Measurements from ENCODE around the gene IGLL1.
A peak's percentile ranks its signal among the peaks of the same experiment; 100 is the strongest.
"Not testable (repeated sequence)": the region's sequence is repeated elsewhere in the genome, so short reads cannot be mapped to it uniquely, and the experiment has no call there.

Gene IGLL1

GRCh38 chr22:23576681-23577080 lies 3.4 kb downstream of the IGLL1 start:
- Mint-ChIP-seq H3K27me3 (ENCODE audit: low read depth) (peaks cover 6% of the 10 kb centered on the region), H3K4me1 (ENCODE audit: low read depth) (peaks cover 10% of the 10 kb centered on the region), H3K4me3 (no peak overlapping the region), H3K36me3 (ENCODE audit: low read depth) (no peaks in the 10 kb centered on the region), H3K27ac (no peak overlapping the region), H3K9me3 (no peaks in the 10 kb centered on the region)
- no peak for DNase-seq (ENCODE audit: low spot score)

GRCh38 chr22:23575601-23576000 lies 4.5 kb downstream of the IGLL1 start:
- Mint-ChIP-seq H3K36me3 (ENCODE audit: low read depth) (no peaks in the 10 kb centered on the region), H3K27ac (no peak overlapping the region), H3K4me1 (ENCODE audit: low read depth) (peaks cover 4% of the 10 kb centered on the region), H3K4me3 (no peak overlapping the region), H3K27me3 (ENCODE audit: low read depth) (peaks cover 6% of the 10 kb centered on the region), H3K9me3 (no peaks in the 10 kb centered on the region)
- DNase-seq (ENCODE audit: low spot score), result no peak

GRCh38 chr22:23574877-23575276 lies 5.2 kb downstream of the IGLL1 start:
- H3K27me3 Mint-ChIP-seq (ENCODE audit: low read depth), result peaks cover 6% of the 10 kb centered on the region
- peaks cover 3% of the 10 kb centered on the region for H3K4me1 Mint-ChIP-seq (ENCODE audit: low read depth)
- H3K9me3 Mint-ChIP-seq, result no peaks in the 10 kb centered on the region
- no peaks in the 10 kb centered on the region for H3K36me3 Mint-ChIP-seq (ENCODE audit: low read depth)
- no peak overlapping the region for H3K4me3 Mint-ChIP-seq
- no peak overlapping the region for H3K27ac Mint-ChIP-seq
- no peak for DNase-seq (ENCODE audit: low spot score)

- Mint-ChIP-seq H3K4me1 (ENCODE audit: low read depth) (peaks cover 3% of the 10 kb centered on the region), H3K27ac (no peak overlapping the region), H3K4me3 (no peak overlapping the region), H3K36me3 (ENCODE audit: low read depth) (no peaks in the 10 kb centered on the region), H3K27me3 (ENCODE audit: low read depth) (peaks cover 6% of the 10 kb centered on the region), H3K9me3 (no peaks in the 10 kb centered on the region)
- no peak for DNase-seq (ENCODE audit: low spot score)
These were observed 5.7 kb downstream of the IGLL1 start for GRCh38 chr22:23574371-23574811.

GRCh38 chr22:23573701-23574235 lies 6.3 kb downstream of the IGLL1 start:
- not testable (repeated sequence) for DNase-seq (ENCODE audit: low spot score); H3K36me3 Mint-ChIP-seq (ENCODE audit: low read depth); H3K4me1 Mint-ChIP-seq (ENCODE audit: low read depth); H3K4me3 Mint-ChIP-seq; H3K27me3 Mint-ChIP-seq (ENCODE audit: low read depth); H3K9me3 Mint-ChIP-seq; H3K27ac Mint-ChIP-seq

GRCh38 chr22:23573106-23573505 lies 7.0 kb downstream of the IGLL1 start:
- not testable (repeated sequence) for H3K36me3 Mint-ChIP-seq (ENCODE audit: low read depth); H3K27ac Mint-ChIP-seq; H3K4me3 Mint-ChIP-seq; H3K27me3 Mint-ChIP-seq (ENCODE audit: low read depth); H3K4me1 Mint-ChIP-seq (ENCODE audit: low read depth); H3K9me3 Mint-ChIP-seq; DNase-seq (ENCODE audit: low spot score)

- no peaks in the 10 kb centered on the region for H3K36me3 Mint-ChIP-seq (ENCODE audit: low read depth)
- H3K4me1 Mint-ChIP-seq (ENCODE audit: low read depth), result peaks cover under 1% of the 10 kb centered on the region
- no peak overlapping the region for H3K27ac Mint-ChIP-seq
- H3K27me3 Mint-ChIP-seq (ENCODE audit: low read depth), result peaks cover 13% of the 10 kb centered on the region
- H3K4me3 Mint-ChIP-seq, result no peak overlapping the region
- DNase-seq (ENCODE audit: low spot score), result no peak
- H3K9me3 Mint-ChIP-seq, result no peaks in the 10 kb centered on the region
These were observed 8.6 kb downstream of the IGLL1 start for GRCh38 chr22:23571486-23571885.

GRCh38 chr22:23570681-23571080 lies 9.4 kb downstream of the IGLL1 start:
- no peak overlapping the region for H3K27ac Mint-ChIP-seq
- peaks cover 15% of the 10 kb centered on the region for H3K27me3 Mint-ChIP-seq (ENCODE audit: low read depth)
- H3K36me3 Mint-ChIP-seq (ENCODE audit: low read depth), result no peaks in the 10 kb centered on the region
- H3K4me3 Mint-ChIP-seq, result no peak overlapping the region
- no peaks in the 10 kb centered on the region for H3K9me3 Mint-ChIP-seq
- H3K4me1 Mint-ChIP-seq (ENCODE audit: low read depth), result peaks cover 2% of the 10 kb centered on the region
- DNase-seq (ENCODE audit: low spot score), result no peak

GRCh38 chr22:23569716-23570115 lies 10.4 kb downstream of the IGLL1 start:
- Mint-ChIP-seq H3K4me1 (ENCODE audit: low read depth) (peaks cover 5% of the 10 kb centered on the region), H3K27me3 (ENCODE audit: low read depth) (peaks cover 24% of the 10 kb centered on the region), H3K4me3 (no peak overlapping the region), H3K9me3 (no peaks in the 10 kb centered on the region), H3K36me3 (ENCODE audit: low read depth) (no peaks in the 10 kb centered on the region), H3K27ac (no peak overlapping the region)
- DNase-seq (ENCODE audit: low spot score), result no peak

- no peak for DNase-seq (ENCODE audit: low spot score)
- H3K27ac Mint-ChIP-seq, result no peak overlapping the region
- peaks cover 5% of the 10 kb centered on the region for H3K4me1 Mint-ChIP-seq (ENCODE audit: low read depth)
- H3K9me3 Mint-ChIP-seq, result no peaks in the 10 kb centered on the region
- no peaks in the 10 kb centered on the region for H3K36me3 Mint-ChIP-seq (ENCODE audit: low read depth)
- H3K4me3 Mint-ChIP-seq, result no peak overlapping the region
- H3K27me3 Mint-ChIP-seq (ENCODE audit: low read depth), result peaks cover 28% of the 10 kb centered on the region
These were observed 10.8 kb downstream of the IGLL1 start for GRCh38 chr22:23569291-23569690.

GRCh38 chr22:23566705-23567475 lies 13.2 kb downstream of the IGLL1 start:
- H3K4me1 Mint-ChIP-seq (ENCODE audit: low read depth), result peaks cover 5% of the 10 kb centered on the region
- peaks cover 36% of the 10 kb centered on the region for H3K27me3 Mint-ChIP-seq (ENCODE audit: low read depth)

GRCh38 chr22:23565915-23566704 lies 14.0 kb downstream of the IGLL1 start:
- Mint-ChIP-seq H3K27me3 (ENCODE audit: low read depth) (peaks cover 36% of the 10 kb centered on the region), H3K4me1 (ENCODE audit: low read depth) (peaks cover 5% of the 10 kb centered on the region), H3K9me3 (no peaks in the 10 kb centered on the region), H3K36me3 (ENCODE audit: low read depth) (no peaks in the 10 kb centered on the region), H3K4me3 (peak overlapping the region; percentile 72), H3K27ac (no peak overlapping the region)
- DNase-seq (ENCODE audit: low spot score), result no peak

More at GRCh38 chr22:23566705-23567475, 13.2 kb downstream of the IGLL1 start:
- no peak overlapping the region for H3K27ac Mint-ChIP-seq
- H3K4me3 Mint-ChIP-seq, result no peak overlapping the region
- no peak for DNase-seq (ENCODE audit: low spot score)
- no peaks in the 10 kb centered on the region for H3K36me3 Mint-ChIP-seq (ENCODE audit: low read depth)
- no peaks in the 10 kb centered on the region for H3K9me3 Mint-ChIP-seq

GRCh38 chr22:23565305-23565914 lies 14.7 kb downstream of the IGLL1 start:
- H3K4me3 Mint-ChIP-seq, result peak overlapping the region; percentile 72
- no peaks in the 10 kb centered on the region for H3K36me3 Mint-ChIP-seq (ENCODE audit: low read depth)
- H3K9me3 Mint-ChIP-seq, result no peaks in the 10 kb centered on the region
- no peak overlapping the region for H3K27ac Mint-ChIP-seq
- H3K27me3 Mint-ChIP-seq (ENCODE audit: low read depth), result peaks cover 36% of the 10 kb centered on the region
- DNase-seq (ENCODE audit: low spot score), result no peak
- peaks cover 5% of the 10 kb centered on the region for H3K4me1 Mint-ChIP-seq (ENCODE audit: low read depth)

GRCh38 chr22:23564276-23564675 lies 15.8 kb downstream of the IGLL1 start:
- DNase-seq (ENCODE audit: low spot score), result no peak
- Mint-ChIP-seq H3K27ac (no peak overlapping the region), H3K4me1 (ENCODE audit: low read depth) (peaks cover 5% of the 10 kb centered on the region), H3K4me3 (no peak overlapping the region), H3K36me3 (ENCODE audit: low read depth) (no peaks in the 10 kb centered on the region), H3K27me3 (ENCODE audit: low read depth) (peaks cover 36% of the 10 kb centered on the region), H3K9me3 (no peaks in the 10 kb centered on the region)
